Spleen (tissue), 13 donors: ENCODE results near the gene EPHA8. TPM values are rescaled to one million over a fixed set of nuclear protein-coding genes. Genes with fewer than 3 reads are reported as not detected.

Source experiments
- DNase-seq: peaks from one replicate; pipeline ENCODE4 v3.0.0-alpha.2; 2020
- H3K27ac ChIP-seq, 8 donors: fragments of 200-600 bp; sonication (generic) in 7 of 8; 1 replicate in 4 of 8; 2 replicates in 4 of 8; pipeline versions ENCODE4 v1.5.0 to v1.8.0; 2016 to 2021; ENCODE audit warnings: inconsistent platforms in 4 of 8, mild to moderate bottlenecking in 4 of 8, moderate library complexity in 1 of 8
- H3K27me3 ChIP-seq, 7 donors: fragments of 200-600 bp; sonication (generic) in 6 of 7; replicated peaks in 1 of 7; 1 replicate in 4 of 7; 2 replicates in 3 of 7; pipeline versions ENCODE4 v1.5.0 to v1.8.0; 2016 to 2021; ENCODE audit warnings: inconsistent platforms in 3 of 7, mild to moderate bottlenecking in 1 of 7
- H3K36me3 ChIP-seq, 6 donors: fragments of 200-600 bp; sonication (generic) in 5 of 6; 1 replicate in 4 of 6; 2 replicates in 2 of 6; pipeline versions ENCODE4 v1.5.0 to v1.8.0; 2016 to 2021; ENCODE audit warnings: inconsistent platforms in 2 of 6
- H3K4me1 ChIP-seq, 6 donors: fragments of 200-600 bp; sonication (generic) in 5 of 6; 1 replicate in 3 of 6; 2 replicates in 3 of 6; pipeline versions ENCODE4 v1.5.0 to v1.8.0; 2016 to 2021; ENCODE audit warnings: inconsistent platforms in 3 of 6
- H3K4me3 ChIP-seq, 8 donors: fragments of 200-600 bp; sonication (generic) in 7 of 8; 1 replicate in 4 of 8; 2 replicates in 4 of 8; pipeline versions ENCODE4 v1.5.0 to v1.8.0; 2016 to 2021; ENCODE audit warnings: inconsistent platforms in 4 of 8, mild to moderate bottlenecking in 4 of 8, moderate library complexity in 2 of 8
- H3K9me3 ChIP-seq, 8 donors: fragments of 200-600 bp; sonication (generic) in 7 of 8; 1 replicate in 4 of 8; 2 replicates in 4 of 8; pipeline versions ENCODE4 v1.5.0 to v1.8.0; 2016 to 2021; ENCODE audit warnings: inconsistent platforms in 4 of 8
- POLR2A ChIP-seq, 3 donors: fragments of 450-650 bp; IDR thresholded peaks; one replicate each; pipeline ENCODE4 v1.5.1; 2017; ENCODE audit warnings: antibody characterized with exemption in 3 of 3, mild to moderate bottlenecking in 1 of 3
- POLR2AphosphoS5 ChIP-seq, 3 donors: sonication (generic); formaldehyde crosslinking; IDR thresholded peaks; one replicate each; pipeline ENCODE4 v1.5.1; 2017; ENCODE audit warnings: antibody characterized with exemption in 3 of 3
- WGBS, 5 donors: extraction: QIAGEN DNeasy Blood & Tissue Kit in 3 of 5; methylation state at CpG; one replicate each; pipeline versions ENCODE4 v1.1.5 to v1.1.7; 2013 to 2018; 5-methylcytosine and 5-hydroxymethylcytosine counted together
- intact Hi-C: fragments of 100-400 bp; cut with DNase I; formaldehyde crosslinking; loops from one replicate; pipeline ENCODE4 v1.15.0; 2023; ENCODE audit warnings: low total_unique reads
- long read RNA-seq, 2 donors: transcript quantifications; one replicate each; lab custom pipeline, GENCODE V29; 2026
- polyA plus RNA-seq, 3 donors: library from polyadenylated mRNA; stranded (reverse); fragments of 200-250 nt; gene quantifications; one replicate each; pipeline ENCODE4 v1.2.1, GENCODE V29; 2013
- total RNA-seq, 7 donors: library from RNA; depleted of rRNA in 3 of 7; stranded (reverse); fragments of >200 nt in 3 of 7; fragmentation: NEBNext Ultra II Directional in 4 of 7; extraction: Animal tissue kit (Norgen Biotek cat#: 25700) in 4 of 7; gene quantifications; one replicate each; pipeline versions ENCODE4 v1.1.0 to v1.2.1, GENCODE V29; 2016 to 2021
- TF ChIP-seq, protein P1 (sequence below), 11 experiments: fragments of 200-600 bp in 7 of 11; fragments of 450-650 bp in 4 of 11; sonication (generic) in 4 of 11; IDR thresholded peaks in 8 of 11; conservative IDR thresholded peaks in 3 of 11; 1 replicate in 7 of 11; 2 replicates in 4 of 11; pipeline versions ENCODE4 v1.4.0 to v1.8.0; 2016 to 2021; ENCODE audit warnings: antibody characterized with exemption in 11 of 11, inconsistent platforms in 4 of 11, mild to moderate bottlenecking in 1 of 11
- donor health status: healthy with polysubstance abuse.
- donor health status: DM: no; HTN: no; CAD: no; lungs with moderate emphysema.
- donor health status: DM: no; HTN: no; CAD: no.
- donor health status: Bipolar disorder and iron deficiency.
- donor health status: healthy.
- donor health status: DM: no; HTN: no; CAD: no.
- donor health status: DM: yes; HTN: yes; CAD: no.

Gene EPHA8
- 1 to 10 TPM; 3.3 to 9.2 (median 5.3) TPM for total RNA-seq
- 1 to 10 TPM in 1 of 3 donors, under 1 TPM in 2; 0.30 to 1.3 (median 0.33) TPM for polyA plus RNA-seq
- long read RNA-seq, donor 1, partial matches to known transcripts = 0 of 1 reads
- long read RNA-seq, donor 1, other reads (novel, unspliced or antisense) = 0 of 1 reads
- long read RNA-seq, donor 2, full-length matches to known transcripts = 3 of 3 reads
- long read RNA-seq, donor 2, partial matches to known transcripts = 0 of 3 reads
- long read RNA-seq, donor 2, other reads (novel, unspliced or antisense) = 0 of 3 reads

DNA sequence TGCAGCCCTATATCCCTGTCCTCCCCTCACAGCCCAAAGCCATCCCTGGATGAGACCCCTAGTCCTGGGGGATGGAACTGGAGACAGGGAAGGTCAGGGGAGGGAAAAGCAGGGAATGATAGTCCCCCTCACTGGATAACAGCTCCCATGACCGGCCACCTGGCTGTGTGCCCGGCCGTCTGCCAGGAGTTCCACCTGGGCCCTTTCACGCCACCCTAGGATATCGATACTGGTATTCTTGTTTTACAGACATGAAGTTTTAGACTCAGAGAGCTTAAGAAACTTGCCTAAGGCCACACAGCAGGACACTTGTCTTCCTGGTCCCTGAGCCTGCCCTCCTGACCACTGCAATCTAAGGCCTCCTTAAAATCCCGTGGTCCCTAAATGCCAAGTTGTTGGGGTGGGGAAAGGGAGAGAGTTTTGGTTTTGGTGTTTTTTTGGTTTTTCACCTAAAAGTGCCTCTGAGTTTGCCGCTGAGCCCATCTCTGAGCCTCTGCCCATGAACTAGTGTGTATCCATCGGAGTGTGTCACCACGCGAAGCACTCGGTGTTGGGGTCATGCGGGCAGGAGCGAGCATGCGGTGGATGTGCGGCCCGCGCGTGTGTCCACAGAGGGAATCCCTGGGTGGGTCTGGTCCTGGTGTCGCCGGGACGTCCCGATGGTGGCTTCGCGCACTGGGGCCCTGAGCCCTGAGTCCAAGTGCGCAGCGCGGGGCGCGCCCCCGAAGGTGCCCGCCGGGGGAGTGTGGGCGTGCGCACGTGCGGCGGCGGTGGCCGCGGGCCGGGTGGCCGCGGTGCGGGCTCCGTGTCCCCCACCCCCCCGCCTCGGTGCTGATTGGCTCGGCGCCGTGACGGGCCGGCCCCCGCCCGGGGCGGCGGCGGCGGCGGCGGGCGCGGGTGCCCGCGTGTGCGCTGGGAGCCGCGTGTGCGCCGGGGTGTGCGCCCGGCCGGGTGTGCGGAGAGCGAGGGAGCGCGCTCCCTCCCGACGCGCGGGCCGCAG lies at the start of gene EPHA8:
Gene EPHA8, plus strand, starts transcription at position 906 of the 1,000 bp plus-strand sequence. CDS start 147 bp downstream, outside the sequence.
- TF ChIP-seq, protein P1, sequence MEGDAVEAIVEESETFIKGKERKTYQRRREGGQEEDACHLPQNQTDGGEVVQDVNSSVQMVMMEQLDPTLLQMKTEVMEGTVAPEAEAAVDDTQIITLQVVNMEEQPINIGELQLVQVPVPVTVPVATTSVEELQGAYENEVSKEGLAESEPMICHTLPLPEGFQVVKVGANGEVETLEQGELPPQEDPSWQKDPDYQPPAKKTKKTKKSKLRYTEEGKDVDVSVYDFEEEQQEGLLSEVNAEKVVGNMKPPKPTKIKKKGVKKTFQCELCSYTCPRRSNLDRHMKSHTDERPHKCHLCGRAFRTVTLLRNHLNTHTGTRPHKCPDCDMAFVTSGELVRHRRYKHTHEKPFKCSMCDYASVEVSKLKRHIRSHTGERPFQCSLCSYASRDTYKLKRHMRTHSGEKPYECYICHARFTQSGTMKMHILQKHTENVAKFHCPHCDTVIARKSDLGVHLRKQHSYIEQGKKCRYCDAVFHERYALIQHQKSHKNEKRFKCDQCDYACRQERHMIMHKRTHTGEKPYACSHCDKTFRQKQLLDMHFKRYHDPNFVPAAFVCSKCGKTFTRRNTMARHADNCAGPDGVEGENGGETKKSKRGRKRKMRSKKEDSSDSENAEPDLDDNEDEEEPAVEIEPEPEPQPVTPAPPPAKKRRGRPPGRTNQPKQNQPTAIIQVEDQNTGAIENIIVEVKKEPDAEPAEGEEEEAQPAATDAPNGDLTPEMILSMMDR (IDR thresholded peaks at IDR 0.05 in 8 of 11, conservative IDR thresholded peaks at IDR 0.05 in 3 of 11) = no peak
- TF ChIP-seq POLR2AphosphoS5 (IDR thresholded peaks at IDR 0.05) (no peak), POLR2A (IDR thresholded peaks at IDR 0.05) (no peak)
- Histone ChIP-seq H3K27me3 (peaks cover 0 to 95% (median 20%) of the 10 kb centered on the region in 7 donors), H3K36me3 (no peaks in the 10 kb centered on the region), H3K9me3 (no peaks in the 10 kb centered on the region), H3K4me3 (peak within 1 kb of the TSS in 4 of 8 donors; percentile 14 to 51 (median 22)), H3K27ac (no peak within 1 kb of the TSS), H3K4me1 (peaks cover 0 to 12% (median 2%) of the 10 kb centered on the region in 6 donors)
- 9 to 41% (median 15%) methylated on average over 16 to 81 of the region's 81 CpGs for WGBS, 5 donors
- no peak for DNase-seq
- intact Hi-C loops = no loop called here

DNA sequence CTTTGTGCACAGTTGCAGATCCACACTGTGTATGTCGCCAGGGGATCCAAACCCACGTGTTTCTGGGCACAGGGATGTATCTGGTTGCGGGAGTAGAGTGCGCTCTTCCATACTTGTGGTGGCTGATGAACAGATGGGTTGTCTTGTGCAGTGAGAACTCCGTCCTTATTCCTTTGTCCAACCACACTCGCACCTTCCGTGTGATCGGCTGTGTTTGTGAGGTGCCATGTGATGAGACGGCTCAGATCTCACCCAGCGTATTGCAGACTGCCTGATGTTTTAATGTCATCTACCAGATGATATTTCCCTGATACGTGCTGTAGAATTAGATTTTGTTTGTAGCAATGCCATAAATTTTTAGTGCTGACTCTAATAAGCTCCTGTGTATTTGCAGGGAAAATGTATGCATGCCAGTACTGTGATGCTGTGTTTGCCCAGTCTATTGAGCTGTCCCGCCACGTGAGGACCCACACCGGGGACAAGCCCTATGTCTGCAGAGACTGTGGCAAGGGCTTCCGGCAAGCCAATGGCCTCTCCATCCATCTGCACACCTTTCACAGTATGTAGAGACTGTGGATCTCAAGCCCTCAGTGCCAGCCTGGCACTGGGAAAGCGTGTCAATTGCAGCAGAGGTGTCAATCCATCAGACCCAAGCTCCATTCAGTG lies 46.2 kb upstream of the EPHA8 start:
- Histone ChIP-seq H3K27me3 (no peaks in the 10 kb centered on the region), H3K4me1 (no peaks in the 10 kb centered on the region), H3K9me3 (no peaks in the 10 kb centered on the region), H3K4me3 (no peak overlapping the region), H3K27ac (no peak overlapping the region), H3K36me3 (peaks cover 9 to 100% (median 98%) of the 10 kb centered on the region in 6 donors)
- TF ChIP-seq, protein P1 (IDR thresholded peaks at IDR 0.05 in 8 of 11, conservative IDR thresholded peaks at IDR 0.05 in 3 of 11) = no peak
- no peak for TF ChIP-seq POLR2A (IDR thresholded peaks at IDR 0.05)
- TF ChIP-seq POLR2AphosphoS5 (IDR thresholded peaks at IDR 0.05) = no peak
- 94 to 96% (median 95%) methylated on average over 16 of the region's 16 CpGs for WGBS, 5 donors
- intact Hi-C loops = no loop called here
- DNase-seq = no peak

DNA sequence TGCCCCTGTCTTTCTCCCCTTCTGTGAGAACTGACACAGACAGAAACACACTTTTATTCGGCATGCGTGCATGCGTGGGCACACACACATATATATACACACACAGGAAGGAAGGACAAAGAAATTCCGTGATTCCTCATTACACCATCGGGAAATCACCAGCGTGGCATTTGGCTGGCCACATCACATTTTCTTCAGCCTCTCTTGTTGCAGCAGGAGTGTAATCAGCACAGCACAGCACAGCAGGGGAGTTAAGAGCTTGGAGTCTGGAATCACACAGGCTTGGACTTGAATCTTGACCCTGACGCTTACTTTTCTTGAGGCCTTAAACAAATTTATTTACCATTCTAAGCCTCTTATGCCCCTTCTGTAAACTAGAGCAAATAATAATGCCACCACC lies 45.3 kb upstream of the EPHA8 start:
- WGBS, 5 donors = 79 to 91% (median 86%) methylated on average over 7 of the region's 7 CpGs
- no peak overlapping the region for H3K4me3 ChIP-seq
- DNase-seq = no peak
- intact Hi-C loops = no loop called here
- TF ChIP-seq POLR2A (IDR thresholded peaks at IDR 0.05) = no peak
- no peak for TF ChIP-seq POLR2AphosphoS5 (IDR thresholded peaks at IDR 0.05)
- TF ChIP-seq, protein P1 (IDR thresholded peaks at IDR 0.05 in 8 of 11, conservative IDR thresholded peaks at IDR 0.05 in 3 of 11) = no peak
- no peaks in the 10 kb centered on the region for H3K27me3 ChIP-seq
- H3K9me3 ChIP-seq = no peaks in the 10 kb centered on the region
- H3K4me1 ChIP-seq = no peaks in the 10 kb centered on the region
- H3K36me3 ChIP-seq = peaks cover 6 to 100% (median 94%) of the 10 kb centered on the region in 6 donors
- no peak overlapping the region for H3K27ac ChIP-seq
